ENCODE results near the gene GYG1.

DNA sequence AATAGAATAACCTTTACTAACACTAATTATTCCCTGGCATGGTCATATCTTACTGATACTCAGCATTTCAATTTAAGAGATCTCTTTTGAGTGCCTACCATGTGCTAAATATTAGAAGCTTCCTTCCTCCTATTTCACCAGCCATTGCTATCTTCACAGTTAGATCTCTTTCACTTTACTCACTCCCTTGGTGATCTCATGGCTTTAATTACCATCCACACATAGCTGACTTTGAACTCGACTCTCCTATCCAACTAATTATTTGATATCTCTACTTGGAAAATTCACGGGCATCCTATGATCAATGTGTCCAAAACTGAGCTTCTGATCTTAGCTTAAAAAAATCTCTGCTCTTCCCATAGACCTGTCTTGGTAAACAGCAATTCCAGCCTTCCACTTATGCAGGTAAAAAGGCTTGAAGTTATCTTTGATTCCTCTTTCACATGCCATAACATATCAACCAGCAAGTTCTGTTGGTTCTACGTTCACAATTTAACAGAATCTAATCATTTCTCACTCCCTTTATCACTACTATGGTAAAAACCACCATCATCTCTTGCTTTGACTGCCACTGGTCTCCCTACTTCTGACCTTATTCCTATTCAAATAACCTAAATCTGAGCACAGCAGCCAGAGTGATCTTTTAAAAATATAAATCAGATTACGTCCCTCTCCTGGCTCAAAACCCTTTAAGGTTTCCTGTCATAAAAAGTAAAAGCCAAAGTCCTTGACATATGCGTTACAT is 53.2 kb downstream of the GYG1 start:
- TF ChIP-seq, protein P1, sequence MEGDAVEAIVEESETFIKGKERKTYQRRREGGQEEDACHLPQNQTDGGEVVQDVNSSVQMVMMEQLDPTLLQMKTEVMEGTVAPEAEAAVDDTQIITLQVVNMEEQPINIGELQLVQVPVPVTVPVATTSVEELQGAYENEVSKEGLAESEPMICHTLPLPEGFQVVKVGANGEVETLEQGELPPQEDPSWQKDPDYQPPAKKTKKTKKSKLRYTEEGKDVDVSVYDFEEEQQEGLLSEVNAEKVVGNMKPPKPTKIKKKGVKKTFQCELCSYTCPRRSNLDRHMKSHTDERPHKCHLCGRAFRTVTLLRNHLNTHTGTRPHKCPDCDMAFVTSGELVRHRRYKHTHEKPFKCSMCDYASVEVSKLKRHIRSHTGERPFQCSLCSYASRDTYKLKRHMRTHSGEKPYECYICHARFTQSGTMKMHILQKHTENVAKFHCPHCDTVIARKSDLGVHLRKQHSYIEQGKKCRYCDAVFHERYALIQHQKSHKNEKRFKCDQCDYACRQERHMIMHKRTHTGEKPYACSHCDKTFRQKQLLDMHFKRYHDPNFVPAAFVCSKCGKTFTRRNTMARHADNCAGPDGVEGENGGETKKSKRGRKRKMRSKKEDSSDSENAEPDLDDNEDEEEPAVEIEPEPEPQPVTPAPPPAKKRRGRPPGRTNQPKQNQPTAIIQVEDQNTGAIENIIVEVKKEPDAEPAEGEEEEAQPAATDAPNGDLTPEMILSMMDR (IDR thresholded peaks at IDR 0.05): no peak
- no peak for TF ChIP-seq POLR2A (IDR thresholded peaks at IDR 0.05)
